TTC549 (cell line): Measurements from ENCODE around the gene TMCC2.

Experiments used
- FAIRE-seq: peaks from 2 replicates; lab custom pipeline; 2012; peaks lifted over from hg19 to GRCh38; lab: Jason Lieb, UNC

TMCC2 gene

GRCh38 chr1:205303247-205303888, 75.6 kb downstream of the TMCC2 start:
- no peak for FAIRE-seq

GRCh38 chr1:205304046-205304694, 76.4 kb downstream of the TMCC2 start:
- no peak for FAIRE-seq

GRCh38 chr1:205304695-205305070, 76.9 kb downstream of the TMCC2 start:
- no peak for FAIRE-seq

GRCh38 chr1:205306929-205307566, 79.3 kb downstream of the TMCC2 start:
- FAIRE-seq: no peak

- no peak for FAIRE-seq
These were observed 82.0 kb downstream of the TMCC2 start for GRCh38 chr1:205309741-205310140.

- no peak for FAIRE-seq
These were observed 83.4 kb downstream of the TMCC2 start for GRCh38 chr1:205310976-205311704.

- no peak for FAIRE-seq
These were observed 85.3 kb downstream of the TMCC2 start for GRCh38 chr1:205312866-205313562.

GRCh38 chr1:205313563-205314308, 86.0 kb downstream of the TMCC2 start:
- FAIRE-seq: peak; percentile 95

- no peak for FAIRE-seq
These were observed 87.4 kb downstream of the TMCC2 start for GRCh38 chr1:205315008-205315618.

- FAIRE-seq: no peak
These were observed 88.4 kb downstream of the TMCC2 start for GRCh38 chr1:205316161-205316566.

GRCh38 chr1:205317311-205317917, 89.7 kb downstream of the TMCC2 start:
- no peak for FAIRE-seq

- no peak for FAIRE-seq
These were observed 90.7 kb downstream of the TMCC2 start for GRCh38 chr1:205318231-205318991.

- FAIRE-seq: no peak
These were observed 91.6 kb downstream of the TMCC2 start for GRCh38 chr1:205319081-205320018.

GRCh38 chr1:205321162-205321958, 93.6 kb downstream of the TMCC2 start, which contains the start of gene NUAK2:
Gene NUAK2 (minus strand): TSS chr1:205321745. CDS start chr1:205321628, 117 bp downstream.
- peak; percentile 93 for FAIRE-seq

- no peak for FAIRE-seq
These were observed 94.2 kb downstream of the TMCC2 start for GRCh38 chr1:205321959-205322283.
